Lung (tissue), 12 donors: ENCODE data around the gene NTM. TPM values are rescaled to one million over a fixed set of nuclear protein-coding genes. Genes with fewer than 3 reads are reported as not detected.

Experiments used
- ATAC-seq: fragments of 200-7000 bp; cut with Tn5 transposase; one replicate; pipeline ENCODE4 v1.9.1; 2020; ENCODE audit warnings: moderate number of reproducible peaks; ENCODE audit not compliant: insufficient read depth, low FRiP score
- DNase-seq, 3 donors: peaks; one replicate each; pipeline ENCODE4 v3.0.0-alpha.2; 2013 to 2017
- H3K27ac ChIP-seq, 2 donors: one replicate each; pipeline ENCODE4 v1.5.1; 2013; ENCODE audit warnings: mild to moderate bottlenecking in 2 of 2, moderate library complexity in 2 of 2, control low read depth in 1 of 2, inconsistent platforms in 1 of 2, low read depth in 1 of 2, low read length in 1 of 2
- H3K27me3 ChIP-seq, 3 donors: one replicate each; pipeline ENCODE4 v1.5.1; 2013; ENCODE audit warnings: low read length in 2 of 3; ENCODE audit not compliant: control insufficient read depth in 3 of 3, insufficient read depth in 3 of 3
- H3K36me3 ChIP-seq, 4 donors: one replicate each; pipeline ENCODE4 v1.5.1; 2013; ENCODE audit warnings: low read length in 4 of 4, mild to moderate bottlenecking in 1 of 4, moderate library complexity in 1 of 4; ENCODE audit not compliant: control insufficient read depth in 4 of 4, insufficient read depth in 4 of 4
- H3K4me1 ChIP-seq, 5 donors: one replicate each; pipeline ENCODE4 v1.5.1; 2013; ENCODE audit warnings: low read length in 5 of 5, mild to moderate bottlenecking in 2 of 5, moderate library complexity in 1 of 5; ENCODE audit not compliant: control insufficient read depth in 5 of 5, insufficient read depth in 5 of 5
- H3K4me3 ChIP-seq: one replicate; pipeline ENCODE4 v1.5.1; 2013; ENCODE audit warnings: mild to moderate bottlenecking, control low read depth, moderate library complexity
- H3K9ac ChIP-seq, 2 donors: one replicate each; pipeline ENCODE4 v1.5.1; 2013; ENCODE audit warnings: low read length in 2 of 2, control low read depth in 1 of 2; ENCODE audit not compliant: insufficient read depth in 1 of 2
- H3K9me3 ChIP-seq, 4 donors: one replicate each; pipeline ENCODE4 v1.5.1; 2013; ENCODE audit warnings: low read length in 3 of 4, mild to moderate bottlenecking in 1 of 4, moderate library complexity in 1 of 4; ENCODE audit not compliant: control insufficient read depth in 4 of 4, insufficient read depth in 3 of 4
- WGBS, 2 donors: extraction: QIAGEN DNeasy Blood & Tissue Kit; methylation state at CpG; one replicate each; pipeline ENCODE4 v1.1.7; 2013; 5-methylcytosine and 5-hydroxymethylcytosine counted together
- polyA plus RNA-seq, 2 donors: library from polyadenylated mRNA; stranded (reverse); fragments of 200-250 nt; gene quantifications; one replicate each; pipeline ENCODE4 v1.2.1, GENCODE V29; 2013
- total RNA-seq, 2 donors: library from RNA; depleted of rRNA in 1 of 2; stranded (reverse); fragments of >200 nt in 1 of 2; gene quantifications; one replicate each; pipeline ENCODE4 v1.2.1, GENCODE V29; 2014 to 2021
- TF ChIP-seq, protein P1 (sequence below): IDR thresholded peaks from 2 replicates; pipeline ENCODE4 v1.5.1; 2012; ENCODE audit warnings: mild to moderate bottlenecking; ENCODE audit errors: control extremely low read depth, extremely low read depth
- donor health status: control.
- donor health status: control.
- donor health status: Bipolar disorder and iron deficiency.
- donor health status: healthy.
- donor health status: DM: yes; HTN: yes; CAD: no.

NTM gene
- total and polyA plus RNA-seq, 4 donors = 0.39 to 30.9 (median 7.2) TPM

DNA sequence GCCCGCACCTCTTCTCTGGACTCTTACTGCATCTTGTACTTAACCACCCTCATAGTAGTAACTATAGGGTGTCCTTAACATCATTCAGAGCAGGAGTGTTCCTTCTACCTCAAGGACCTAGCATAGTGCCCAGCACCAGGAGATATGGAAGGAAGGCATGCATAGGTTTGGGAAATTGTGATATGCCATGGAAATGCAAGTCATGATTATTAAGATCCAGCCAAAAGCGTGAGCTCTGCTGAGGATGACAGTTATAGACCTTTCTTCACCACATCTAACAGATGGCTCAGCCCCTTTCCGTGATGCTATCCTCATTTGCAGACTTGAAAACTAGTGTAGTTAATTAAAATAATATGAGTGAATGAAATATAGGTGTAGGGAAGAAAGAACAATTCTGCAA lies 746.1 kb downstream of the NTM start:
- DNase-seq = no peak
- H3K9ac ChIP-seq = no peak overlapping the region
- no peaks in the 10 kb centered on the region for H3K36me3 ChIP-seq
- 90% methylated on average over 3 of the region's 3 CpGs for WGBS, 2 donors
- H3K27me3 ChIP-seq = no peaks in the 10 kb centered on the region
- no peak overlapping the region for H3K4me3 ChIP-seq
- no peak overlapping the region for H3K27ac ChIP-seq
- no peak for ATAC-seq
- peaks cover 0 to 1% (median 0%) of the 10 kb centered on the region in 4 donors for H3K9me3 ChIP-seq
- TF ChIP-seq, protein P1, sequence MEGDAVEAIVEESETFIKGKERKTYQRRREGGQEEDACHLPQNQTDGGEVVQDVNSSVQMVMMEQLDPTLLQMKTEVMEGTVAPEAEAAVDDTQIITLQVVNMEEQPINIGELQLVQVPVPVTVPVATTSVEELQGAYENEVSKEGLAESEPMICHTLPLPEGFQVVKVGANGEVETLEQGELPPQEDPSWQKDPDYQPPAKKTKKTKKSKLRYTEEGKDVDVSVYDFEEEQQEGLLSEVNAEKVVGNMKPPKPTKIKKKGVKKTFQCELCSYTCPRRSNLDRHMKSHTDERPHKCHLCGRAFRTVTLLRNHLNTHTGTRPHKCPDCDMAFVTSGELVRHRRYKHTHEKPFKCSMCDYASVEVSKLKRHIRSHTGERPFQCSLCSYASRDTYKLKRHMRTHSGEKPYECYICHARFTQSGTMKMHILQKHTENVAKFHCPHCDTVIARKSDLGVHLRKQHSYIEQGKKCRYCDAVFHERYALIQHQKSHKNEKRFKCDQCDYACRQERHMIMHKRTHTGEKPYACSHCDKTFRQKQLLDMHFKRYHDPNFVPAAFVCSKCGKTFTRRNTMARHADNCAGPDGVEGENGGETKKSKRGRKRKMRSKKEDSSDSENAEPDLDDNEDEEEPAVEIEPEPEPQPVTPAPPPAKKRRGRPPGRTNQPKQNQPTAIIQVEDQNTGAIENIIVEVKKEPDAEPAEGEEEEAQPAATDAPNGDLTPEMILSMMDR = no peak
- peaks cover 0 to 17% (median 0%) of the 10 kb centered on the region in 5 donors for H3K4me1 ChIP-seq

DNA sequence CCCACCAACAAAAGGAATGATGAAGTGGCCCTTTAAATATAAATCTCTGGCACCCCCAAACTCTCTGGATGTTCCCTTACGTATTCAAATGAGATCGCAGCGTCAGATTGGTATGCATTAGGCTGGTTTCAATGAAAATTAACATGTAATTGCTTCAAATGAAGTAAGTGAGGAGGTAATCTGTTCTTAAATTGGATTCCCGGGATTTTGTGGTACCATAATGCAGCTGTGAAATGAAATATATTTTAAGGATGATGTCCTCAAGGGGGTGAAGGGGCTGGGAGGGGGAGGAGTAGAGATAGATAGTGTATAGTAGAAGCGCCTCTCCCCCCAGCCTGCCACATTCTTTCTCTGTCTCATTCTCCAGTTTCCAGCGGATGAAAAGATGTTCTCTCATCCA lies 748.2 kb downstream of the NTM start:
- DNase-seq = no peak
- TF ChIP-seq, protein P1 = no peak
- H3K4me3 ChIP-seq = no peak overlapping the region
- peaks cover 0 to 10% (median 0%) of the 10 kb centered on the region in 5 donors for H3K4me1 ChIP-seq
- H3K9me3 ChIP-seq = peaks cover 0 to under 1% (median 0%) of the 10 kb centered on the region in 4 donors
- WGBS, 2 donors = 85 to 90% methylated on average over 6 of the region's 6 CpGs
- H3K27ac ChIP-seq = no peak overlapping the region
- no peak overlapping the region for H3K9ac ChIP-seq
- ATAC-seq = no peak
- H3K27me3 ChIP-seq = peaks cover 0 to 4% (median 0%) of the 10 kb centered on the region in 3 donors
- no peaks in the 10 kb centered on the region for H3K36me3 ChIP-seq

DNA sequence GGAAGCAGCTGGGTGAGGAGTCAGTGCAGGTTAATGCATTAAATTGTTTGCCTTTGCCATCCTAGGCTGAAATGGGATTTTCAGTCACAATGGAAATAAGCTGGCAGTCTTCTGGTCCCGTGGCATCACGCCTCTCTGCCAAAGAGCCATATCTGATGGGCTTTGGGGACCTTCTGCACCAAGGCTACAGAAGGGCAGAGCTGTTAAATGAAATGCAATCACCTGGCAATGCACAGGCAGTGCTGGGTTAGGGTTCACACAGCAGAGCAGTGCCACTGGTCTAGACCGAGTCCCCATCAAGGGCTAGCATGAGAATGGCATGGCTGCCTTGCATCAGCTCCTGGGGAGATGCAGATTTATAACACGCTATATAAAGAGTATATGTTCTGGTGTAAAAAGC lies 749.2 kb downstream of the NTM start:
- ATAC-seq (no peak), DNase-seq (no peak)
- peaks cover 0 to 4% (median 0%) of the 10 kb centered on the region in 3 donors for H3K27me3 ChIP-seq
- H3K4me3 ChIP-seq = no peak overlapping the region
- H3K27ac ChIP-seq = no peak overlapping the region
- 87 to 88% methylated on average over 4 of the region's 4 CpGs for WGBS, 2 donors
- H3K9ac ChIP-seq = no peak overlapping the region
- TF ChIP-seq, protein P1 = no peak
- H3K9me3 ChIP-seq = no peaks in the 10 kb centered on the region
- H3K4me1 ChIP-seq = peaks cover 0 to 4% (median 0%) of the 10 kb centered on the region in 5 donors
- H3K36me3 ChIP-seq = no peaks in the 10 kb centered on the region

- no peak overlapping the region for H3K9ac ChIP-seq
- H3K27me3 ChIP-seq = peaks cover 0 to 4% (median 3%) of the 10 kb centered on the region in 3 donors
- no peak for ATAC-seq
- peak in 1 of 3 donors; percentile 49 for DNase-seq
- WGBS, 2 donors = 63 to 65% methylated on average over 4 of the region's 4 CpGs
- no peak overlapping the region for H3K27ac ChIP-seq
- H3K9me3 ChIP-seq = no peaks in the 10 kb centered on the region
- no peak overlapping the region for H3K4me3 ChIP-seq
- peaks cover 0 to 20% (median 9%) of the 10 kb centered on the region in 5 donors for H3K4me1 ChIP-seq
- TF ChIP-seq, protein P1 = no peak
- peaks cover 0 to 2% (median 0%) of the 10 kb centered on the region in 4 donors for H3K36me3 ChIP-seq
These were observed 752.3 kb downstream of the NTM start for GRCh38 chr11:132122735-132123134.
